GM19238 (cell line): ENCODE results near the gene ACBD6.

ENCODE experiments used
- DNase-seq: peaks from one replicate; pipeline ENCODE4 v3.0.0; 2011; ENCODE audit warnings: low spot score; ENCODE audit not compliant: insufficient read length

The ACBD6 gene

DNA sequence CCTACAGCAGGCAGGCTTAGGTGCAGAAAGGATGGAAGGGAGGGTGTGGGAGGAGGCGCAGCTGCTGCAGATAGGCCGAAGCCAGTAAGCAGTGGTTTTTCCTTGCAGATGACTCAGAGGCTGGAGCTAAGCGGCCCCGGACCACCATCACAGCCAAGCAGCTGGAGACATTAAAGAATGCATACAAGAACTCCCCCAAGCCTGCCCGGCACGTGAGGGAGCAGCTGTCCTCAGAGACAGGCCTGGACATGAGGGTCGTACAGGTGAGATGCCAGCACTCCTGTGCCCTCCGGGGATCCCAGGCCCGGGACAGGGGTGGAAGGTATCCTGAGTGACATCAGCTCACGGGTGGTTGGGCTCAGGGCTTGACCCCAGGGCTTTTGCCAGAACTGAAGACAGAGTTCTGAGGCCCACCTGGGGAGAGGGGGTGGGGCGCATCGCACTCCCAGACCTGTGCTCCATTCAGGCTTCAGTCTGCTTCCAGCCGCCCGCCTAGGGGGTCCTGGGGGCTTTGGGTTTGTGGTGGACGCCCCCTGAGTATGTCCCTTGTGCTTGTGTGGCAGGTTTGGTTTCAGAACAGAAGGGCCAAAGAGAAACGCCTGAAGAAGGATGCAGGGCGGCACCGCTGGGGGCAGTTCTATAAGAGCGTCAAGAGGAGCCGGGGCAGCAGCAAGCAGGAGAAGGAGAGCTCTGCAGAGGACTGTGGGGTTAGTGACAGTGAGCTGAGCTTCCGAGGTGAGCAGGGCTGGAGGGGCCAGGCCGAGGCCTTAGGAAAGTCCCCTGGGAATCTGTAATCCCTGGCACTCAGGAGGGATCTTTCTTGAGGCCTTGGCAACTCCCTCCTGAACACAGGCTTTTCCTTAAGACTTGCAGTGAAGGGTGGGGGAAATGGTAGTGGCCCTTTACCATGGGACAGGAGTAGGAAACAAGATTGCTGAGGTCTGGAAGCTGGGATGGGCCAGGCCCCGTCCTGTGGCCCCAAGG is 230.8 kb downstream of the ACBD6 start:
- DNase-seq: no peak

DNA sequence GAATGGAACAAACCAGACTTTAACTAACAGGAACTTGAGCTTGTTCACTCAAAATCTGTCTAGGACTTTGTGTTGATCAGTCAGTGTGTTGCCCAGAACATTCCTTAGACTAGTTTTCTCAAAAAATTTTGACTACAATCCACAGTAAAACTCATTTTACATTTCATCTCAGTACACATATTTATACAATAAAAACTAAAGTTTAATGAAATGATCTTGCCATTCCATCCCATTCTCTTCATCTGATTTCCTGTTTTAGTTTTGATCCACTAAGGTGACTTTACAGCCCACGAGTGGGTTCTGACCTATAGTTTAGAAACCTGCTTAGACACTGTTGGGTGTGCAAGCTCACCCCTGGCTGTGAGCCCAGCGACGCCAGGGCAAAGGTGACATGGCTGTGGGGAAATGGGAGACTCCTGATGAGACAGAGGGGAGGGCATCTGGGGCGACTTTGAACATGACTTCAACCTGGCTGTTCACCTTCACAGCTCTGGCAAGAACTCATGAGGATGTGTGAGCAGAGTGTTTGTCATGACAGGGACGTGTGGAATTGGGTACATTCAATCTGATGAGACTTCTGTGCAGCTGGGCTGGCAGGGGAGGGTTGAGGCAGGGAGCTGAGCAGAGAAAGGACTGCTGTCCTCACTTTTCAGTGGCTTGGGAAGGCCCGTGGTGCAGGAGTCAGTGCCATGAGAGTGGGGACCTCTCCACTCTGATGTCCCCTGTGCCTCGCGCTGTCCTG is 231.7 kb downstream of the ACBD6 start:
- no peak for DNase-seq

DNA sequence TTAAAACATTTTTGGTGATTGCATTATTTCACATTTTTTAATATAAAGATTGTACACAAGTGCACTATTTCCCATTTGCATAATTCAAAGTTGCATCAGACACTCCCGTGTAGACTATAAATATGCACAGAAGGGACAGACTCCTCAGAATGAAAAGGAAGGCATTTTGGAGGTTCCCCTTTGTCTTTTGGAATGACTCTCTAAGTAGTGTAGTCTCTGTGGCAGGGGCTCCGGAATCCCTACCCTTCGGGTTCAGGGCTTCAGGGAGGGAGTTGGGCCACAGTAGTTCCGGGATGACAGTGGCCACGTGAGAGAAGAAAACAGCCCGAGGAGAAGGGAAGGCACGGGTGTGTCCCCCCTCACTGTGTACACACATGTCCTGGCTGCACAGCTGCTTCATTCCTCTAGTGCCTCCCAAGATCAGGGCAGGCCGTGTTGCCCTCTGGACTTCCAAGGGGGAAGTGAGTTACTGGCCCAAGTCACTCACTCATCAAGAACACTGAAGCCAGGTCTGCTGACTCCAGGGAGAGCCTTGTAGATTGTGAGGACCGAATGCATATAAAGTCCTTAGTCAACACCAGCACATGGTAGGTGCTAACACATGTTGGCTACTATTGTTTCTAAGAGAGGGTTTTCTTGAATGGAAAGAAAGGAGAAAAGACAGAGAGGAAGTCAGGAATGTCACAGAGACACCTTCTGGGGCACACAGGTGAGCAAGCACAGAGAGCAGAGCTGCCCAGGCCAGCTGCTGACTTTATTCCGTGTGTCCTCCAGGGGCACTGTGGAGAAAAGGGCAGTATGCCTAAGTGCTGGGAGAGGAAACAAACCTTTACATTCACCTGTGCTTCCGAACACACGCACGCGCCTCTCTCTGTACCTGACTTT is 232.5 kb downstream of the ACBD6 start:
- no peak for DNase-seq

DNA sequence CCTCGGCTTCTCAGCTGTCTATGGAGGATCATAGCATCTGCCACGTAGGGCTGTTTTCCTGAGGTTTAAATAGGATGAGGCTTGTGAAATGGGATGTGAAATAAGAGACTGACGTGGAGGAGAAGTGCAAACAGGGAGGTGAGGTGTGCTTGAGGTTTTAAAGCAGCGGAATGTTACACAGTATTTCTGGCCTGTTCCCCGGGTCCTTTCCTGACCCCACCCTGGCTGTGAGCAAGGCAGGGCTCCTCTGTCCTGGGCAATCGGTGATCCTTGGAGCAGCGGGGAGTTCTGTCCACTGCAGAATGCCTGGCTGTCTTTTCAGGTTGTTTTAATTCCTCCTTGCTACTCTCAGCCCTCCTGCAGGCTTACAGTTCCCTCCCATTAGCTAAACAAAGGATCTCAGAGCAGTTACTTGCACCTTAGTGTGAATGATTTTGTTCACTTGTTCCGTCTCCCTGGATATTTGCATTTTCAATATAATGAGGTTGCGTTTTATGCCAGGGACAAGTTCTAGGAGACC is 233.8 kb downstream of the ACBD6 start:
- no peak for DNase-seq

DNA sequence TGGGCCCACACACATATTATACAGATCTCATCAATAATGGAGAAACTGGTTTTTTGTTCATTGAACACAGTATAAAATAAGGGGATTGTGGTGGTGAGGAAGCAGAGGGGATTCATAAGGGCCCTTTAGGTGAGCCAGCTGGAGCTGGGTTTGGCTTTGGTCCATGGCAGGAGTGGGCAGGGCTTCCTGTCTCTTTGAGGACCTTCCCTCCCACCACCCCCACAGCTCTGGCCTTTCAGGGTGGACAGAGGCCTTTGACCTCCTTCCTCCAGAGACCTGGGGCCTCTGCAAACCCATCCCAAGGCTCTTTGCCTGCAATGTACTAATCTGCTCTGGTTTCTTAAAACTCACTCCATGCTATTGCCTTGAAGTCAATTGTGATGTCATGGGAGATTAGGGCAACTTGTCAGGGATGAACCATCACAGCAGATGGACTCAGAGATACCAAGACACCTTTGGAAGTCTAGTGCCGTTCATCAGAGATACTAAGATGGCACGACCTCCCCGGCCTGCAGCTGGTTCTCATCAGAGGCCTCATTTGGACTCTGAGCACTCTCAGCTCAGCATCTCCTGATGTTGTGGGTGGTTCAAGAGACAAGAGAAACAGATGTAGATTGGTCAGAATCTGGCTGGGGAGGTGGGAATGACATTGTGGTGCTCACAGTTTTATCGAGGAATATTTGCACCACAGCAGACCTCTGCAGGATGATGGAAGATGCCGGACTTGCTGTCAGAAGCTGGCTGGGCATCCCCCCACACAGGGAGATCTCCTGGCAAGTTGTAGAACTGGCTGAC is 234.4 kb downstream of the ACBD6 start:
- DNase-seq: no peak

DNA sequence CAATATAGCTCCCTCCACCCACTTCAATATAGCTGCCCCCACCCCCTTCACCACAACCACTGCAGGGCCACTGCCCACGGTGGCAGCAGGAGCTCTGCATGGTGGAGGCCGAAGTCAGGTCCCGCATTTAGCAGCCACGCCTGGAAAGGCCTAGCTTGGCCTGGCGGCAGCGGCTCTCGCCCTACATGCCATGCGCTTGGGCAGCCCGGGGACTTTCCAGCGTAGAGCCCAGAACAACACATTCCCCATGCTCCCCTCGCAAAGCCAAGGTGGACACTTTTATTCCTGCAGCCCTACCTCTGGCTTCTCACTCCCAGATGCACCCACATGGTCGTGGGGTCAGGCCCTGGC is 235.2 kb downstream of the ACBD6 start:
- no peak for DNase-seq

DNA sequence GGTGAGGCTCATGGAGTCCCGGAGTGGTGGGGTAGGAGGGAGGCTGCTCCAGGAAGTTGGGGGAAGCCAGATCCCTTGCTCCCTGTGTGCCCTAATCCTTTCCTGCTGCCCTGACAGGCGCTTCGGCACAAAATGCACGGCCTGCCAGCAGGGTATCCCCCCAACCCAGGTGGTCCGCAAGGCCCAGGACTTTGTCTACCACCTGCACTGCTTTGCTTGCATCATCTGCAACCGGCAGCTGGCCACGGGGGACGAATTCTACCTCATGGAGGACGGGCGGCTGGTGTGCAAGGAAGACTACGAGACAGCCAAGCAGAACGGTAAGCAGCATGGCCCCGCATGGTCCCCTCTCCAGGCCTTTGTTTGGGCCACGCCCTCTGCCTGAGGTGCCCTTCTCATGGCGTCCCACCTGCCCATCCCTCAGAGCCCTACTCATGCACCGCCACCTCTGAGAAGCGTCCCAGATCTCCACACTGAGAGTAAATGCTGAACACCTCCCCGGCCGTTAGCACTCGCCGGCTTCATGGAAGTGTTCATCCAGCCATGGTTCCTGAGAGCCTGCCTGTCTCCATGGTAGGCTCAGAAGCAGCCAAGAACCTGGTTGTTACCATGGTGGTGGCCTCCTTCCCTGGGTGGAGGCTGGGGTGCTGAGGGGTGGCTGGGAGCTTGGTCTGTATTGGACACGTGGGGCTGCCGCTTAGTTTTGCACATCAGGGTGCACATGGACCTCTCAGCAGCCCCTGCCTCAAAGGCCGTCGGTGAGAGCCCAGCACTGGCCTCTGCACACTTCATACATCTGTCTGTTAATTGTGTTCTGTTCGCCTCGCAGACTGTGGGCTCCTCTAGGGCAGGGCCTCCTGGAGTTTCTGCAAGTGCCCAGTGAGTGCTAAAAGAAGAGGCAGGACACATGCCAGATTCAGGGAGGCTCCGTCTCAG is 235.8 kb downstream of the ACBD6 start:
- DNase-seq: no peak

DNA sequence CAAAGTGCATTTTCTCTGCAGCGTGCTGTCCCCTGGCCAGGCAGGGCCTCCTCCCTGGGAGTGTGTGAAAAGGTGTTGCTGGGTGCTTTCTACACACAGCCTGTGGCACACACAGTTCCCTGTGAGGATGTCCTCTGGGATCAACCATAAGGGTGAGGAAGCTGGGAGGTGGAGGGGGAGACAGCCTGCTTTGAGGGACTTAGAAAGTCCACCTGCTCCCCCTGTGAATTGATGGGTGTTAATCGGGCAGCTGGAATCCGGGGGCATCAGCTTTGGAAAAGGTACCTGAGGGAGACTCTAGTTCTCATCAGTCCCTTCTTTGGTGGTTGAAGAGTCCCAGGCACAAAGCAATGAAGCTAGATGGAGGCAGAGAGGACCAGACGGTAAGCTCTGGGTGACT is 236.5 kb downstream of the ACBD6 start:
- no peak for DNase-seq

DNA sequence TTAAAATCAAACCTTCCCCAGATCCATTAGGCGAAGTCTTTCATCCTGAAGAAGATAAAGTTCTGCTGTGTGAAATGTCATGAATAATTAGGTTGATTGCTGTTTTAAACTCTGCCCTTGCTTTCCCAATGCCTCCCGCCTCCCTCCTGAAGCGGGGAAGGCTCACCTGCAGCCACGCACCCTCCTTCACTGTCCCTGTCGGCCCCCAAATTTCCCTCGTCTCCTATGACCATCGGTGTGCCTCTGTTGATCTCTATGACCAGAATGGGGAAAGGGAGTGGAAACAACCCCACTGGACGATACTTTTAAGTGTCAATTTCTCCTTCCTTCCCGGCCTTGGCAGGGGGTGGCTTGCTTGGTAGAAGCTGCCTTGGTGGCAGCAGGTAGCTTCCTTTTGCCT is 237.2 kb downstream of the ACBD6 start:
- no peak for DNase-seq

DNA sequence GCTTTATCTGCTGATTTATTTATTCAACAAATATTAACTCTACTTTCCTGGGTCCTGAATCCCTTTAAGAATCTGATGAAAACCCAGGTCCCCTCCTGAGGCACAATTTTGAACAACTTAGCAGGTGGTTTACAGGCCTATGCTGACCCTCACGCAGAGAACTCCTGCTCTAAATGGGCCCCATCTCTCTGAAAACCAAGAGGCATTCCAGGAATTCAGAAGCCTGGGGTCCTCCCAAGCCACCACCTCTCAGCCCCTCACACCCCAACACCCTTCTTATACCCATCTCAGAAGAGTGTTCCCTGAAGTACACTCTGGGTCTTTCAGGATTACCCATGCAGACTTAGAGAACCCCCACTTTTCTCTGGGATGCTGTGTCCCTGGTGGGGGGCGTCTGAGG is 237.8 kb downstream of the ACBD6 start:
- DNase-seq: no peak

DNA sequence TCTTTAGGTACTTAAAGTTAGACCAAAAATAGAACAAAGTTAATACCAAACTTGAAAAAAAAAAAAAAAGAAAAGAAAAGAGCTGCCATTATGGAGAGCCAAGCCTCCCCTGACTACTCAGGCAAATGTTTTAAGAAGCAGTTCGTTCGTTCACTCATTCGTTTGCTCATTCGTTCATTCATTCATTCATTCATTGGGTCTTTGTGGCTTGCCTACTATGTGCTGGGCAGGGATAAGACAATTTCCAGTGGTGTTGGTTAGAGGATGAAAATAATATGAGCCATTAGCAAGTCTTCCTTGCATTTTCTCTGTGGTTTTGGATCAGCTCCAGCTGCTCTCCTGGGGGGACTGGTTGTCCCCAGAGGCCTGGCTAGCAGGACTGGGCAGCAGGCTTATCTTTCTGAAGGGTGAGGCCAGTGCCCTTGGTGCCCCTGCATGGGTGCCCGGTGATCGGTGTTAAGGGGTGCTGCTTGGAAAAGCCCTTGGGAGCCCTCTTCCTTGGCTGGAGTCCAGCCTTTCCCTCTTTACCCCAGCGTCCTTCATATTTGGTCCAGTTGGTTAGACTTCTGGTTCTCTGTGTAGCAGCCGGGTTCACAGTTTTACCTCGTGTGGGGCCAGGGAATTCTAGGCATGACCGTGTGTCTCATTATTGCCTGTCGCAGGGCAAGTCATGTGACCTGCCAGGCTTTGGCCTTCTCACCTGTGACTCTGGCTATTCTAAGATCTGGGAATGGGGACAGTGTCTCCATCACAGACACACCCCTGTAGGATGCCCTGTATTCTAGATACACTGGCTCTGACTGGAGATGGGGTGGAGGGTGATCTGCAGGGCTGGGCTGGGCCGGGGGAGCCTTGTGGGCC is 239.5 kb downstream of the ACBD6 start:
- DNase-seq: no peak

DNA sequence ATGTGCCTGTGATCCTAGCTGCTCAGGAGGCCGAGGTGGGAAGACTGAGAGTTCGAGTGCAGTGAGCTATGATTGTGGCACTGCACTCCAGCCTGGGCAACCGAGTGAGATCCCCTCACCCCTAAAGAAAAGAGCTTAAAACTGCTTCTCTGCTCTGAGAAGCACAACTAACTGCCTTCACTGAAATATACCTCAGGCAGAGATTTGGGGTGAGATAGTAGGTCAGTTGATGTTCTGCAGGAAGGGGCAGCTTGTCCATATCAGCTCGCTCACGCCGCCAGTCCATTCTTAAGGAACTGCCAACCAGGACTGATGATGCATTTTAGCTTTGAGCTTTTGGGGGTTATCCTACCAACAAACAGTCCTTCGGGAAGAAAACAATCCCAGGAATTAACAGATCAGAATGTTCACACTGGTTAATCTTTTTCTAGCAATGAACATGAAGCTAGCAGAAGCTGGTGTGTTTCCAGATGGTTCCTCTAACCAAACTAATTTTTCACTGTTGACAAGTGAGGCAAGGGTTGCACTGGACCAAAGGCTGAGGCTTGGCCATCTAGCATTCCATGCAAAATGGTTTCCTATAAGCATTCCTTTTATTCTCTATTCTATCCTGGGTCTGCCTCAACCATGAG is 240.7 kb downstream of the ACBD6 start:
- DNase-seq: no peak

DNA sequence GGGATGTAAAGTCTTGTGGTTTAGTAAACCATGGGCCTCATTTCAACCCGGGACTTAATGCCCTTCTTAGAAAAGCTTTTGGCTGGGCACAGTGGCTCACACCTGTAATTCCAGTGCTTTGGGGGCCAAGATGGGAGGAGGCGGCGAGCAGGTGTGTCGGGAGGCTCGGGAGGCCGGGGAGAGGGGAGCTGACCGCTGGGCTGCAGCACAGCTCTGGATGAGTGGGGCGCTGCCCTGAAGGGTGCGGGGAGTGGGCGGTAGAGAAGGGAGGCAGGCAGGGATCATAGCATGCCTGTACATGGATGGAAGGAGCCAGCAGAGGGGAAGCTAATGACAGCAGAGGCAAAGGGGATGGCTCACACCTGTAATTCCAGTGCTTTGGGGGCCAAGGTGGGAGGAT is 241.3 kb downstream of the ACBD6 start:
- no peak for DNase-seq

DNA sequence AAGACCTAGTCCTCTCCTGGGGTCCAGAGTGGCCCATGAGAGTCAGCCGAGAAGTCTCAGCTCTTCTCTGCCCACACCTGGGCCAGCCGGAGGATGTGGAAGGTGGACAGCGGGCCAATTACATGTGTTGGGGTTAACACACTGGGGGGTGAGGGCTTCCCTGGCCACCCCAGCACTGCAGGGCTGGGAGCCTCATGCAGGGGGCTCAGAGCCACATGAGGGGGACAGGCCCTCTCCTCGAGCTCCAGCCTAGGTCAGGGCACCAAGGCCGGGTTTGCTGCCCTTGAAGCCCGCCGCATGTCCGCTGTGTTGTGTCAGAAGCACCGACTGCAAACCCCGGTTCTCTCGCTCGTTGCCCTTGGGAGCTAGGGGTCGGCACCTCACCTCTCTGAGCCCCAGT is 241.8 kb downstream of the ACBD6 start:
- DNase-seq: no peak

DNA sequence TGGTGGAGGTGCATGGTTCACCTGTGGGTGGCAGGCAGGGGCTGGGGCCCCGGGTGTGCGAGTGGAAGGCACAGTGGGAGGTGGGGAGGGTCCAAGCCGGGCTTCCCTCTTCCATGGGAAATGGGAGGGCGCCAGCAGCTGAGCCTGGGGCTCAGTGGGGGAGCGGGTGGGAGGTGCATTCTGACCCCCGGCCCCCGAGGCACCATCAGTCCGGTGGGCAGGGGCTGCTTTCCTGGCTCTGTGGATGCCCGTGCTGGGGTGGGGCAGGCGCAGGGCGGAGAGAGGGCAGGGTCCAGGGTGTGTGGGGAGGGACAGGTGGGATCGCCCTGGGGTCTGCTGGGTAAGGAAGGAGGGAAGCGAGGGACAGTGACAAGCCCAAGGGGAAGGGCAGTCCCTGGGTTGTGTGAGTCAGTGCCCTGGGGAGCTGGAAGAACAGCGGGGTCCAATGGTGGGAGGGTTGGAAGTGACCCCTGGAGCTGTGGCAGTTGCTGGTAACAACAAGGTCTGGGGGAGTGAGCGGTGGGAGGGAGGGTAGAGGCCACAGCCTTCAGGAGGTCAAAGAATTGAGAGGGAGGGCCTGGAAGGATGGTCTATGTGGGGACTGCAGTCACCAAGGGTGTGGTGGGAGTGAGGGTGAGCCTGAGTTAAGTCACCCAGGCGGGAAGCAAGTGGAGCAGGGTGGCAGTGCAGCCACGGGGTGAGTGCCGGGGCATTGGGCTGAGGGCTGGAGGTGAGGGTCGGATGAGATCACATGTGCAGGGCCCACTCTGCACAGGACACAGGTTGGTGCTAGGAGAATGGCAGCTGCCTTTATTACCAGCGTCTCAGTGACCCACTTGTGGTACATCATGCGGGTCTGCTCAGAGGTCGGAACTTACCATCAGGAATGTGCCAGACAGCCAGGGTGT is 242.7 kb downstream of the ACBD6 start:
- no peak for DNase-seq

DNA sequence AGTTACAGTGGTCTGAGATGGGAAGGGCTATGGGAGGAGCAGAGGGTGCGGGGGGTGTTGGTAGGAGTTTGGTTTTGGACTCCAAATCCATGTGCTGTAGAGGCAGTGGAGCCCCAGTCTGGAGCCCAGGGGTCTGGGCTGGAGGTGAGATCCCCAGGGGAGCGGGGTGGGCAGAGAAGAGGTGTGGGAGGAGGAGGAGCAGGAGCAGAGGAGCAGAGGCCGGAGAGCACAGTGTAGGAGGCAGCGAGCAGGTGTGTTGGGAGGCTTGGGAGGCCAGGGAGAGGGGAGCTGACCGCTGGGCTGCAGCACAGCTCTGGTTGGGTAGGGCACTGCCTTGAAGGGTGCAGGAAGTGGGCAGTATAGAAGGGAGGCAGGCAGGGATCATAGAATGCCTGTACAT is 243.4 kb downstream of the ACBD6 start:
- DNase-seq: no peak

DNA sequence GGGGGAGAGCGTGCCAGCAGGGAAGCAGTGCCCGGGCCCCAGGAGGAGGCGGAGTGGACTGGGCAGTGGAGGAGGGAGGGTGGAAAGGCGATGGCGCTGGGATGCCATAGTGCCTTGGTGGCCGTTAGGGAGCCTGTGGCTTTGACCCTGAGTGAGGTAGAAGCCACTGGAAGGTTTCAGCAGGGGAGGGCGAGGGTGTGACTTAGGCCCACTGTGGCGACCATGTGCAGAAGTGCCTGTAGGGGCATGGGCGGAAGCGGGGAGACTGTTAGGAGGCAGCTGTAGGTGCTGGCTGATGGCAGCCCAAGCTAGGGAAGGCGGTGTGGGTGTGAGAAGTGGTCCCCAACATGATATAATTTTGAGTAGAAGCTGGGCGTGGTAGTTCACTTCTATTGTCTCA is 244.1 kb downstream of the ACBD6 start:
- no peak for DNase-seq
